ENCODE measurements around the gene TMEM11.

DNA sequence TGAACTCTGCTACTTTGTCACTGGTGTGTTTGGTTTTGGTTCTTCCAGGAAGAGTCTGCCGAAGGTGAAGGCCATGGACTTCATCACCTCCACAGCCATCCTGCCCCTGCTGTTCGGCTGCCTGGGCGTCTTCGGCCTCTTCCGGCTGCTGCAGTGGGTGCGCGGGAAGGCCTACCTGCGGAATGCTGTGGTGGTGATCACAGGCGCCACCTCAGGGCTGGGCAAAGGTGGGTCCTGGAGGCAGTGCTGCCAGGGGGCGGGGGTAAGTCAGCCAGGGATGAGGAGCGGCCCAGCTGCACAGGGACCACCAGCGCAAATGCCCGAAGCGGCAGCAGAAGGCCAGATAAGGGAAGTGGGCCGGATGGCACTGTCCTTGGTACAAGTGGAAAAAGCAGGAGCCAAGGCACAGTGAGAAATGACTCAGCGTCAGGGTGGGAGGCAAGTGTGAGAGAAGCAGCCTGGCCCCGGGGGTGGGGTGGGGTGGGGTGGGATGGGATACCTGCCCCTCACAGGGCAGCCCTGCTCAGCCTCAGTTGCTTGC is 41.9 kb downstream of the TMEM11 start:
- no peak for TF ChIP-seq GABPA (IDR thresholded peaks at IDR 0.05; ENCODE audit: low read depth)
- TF ChIP-seq, protein P1, sequence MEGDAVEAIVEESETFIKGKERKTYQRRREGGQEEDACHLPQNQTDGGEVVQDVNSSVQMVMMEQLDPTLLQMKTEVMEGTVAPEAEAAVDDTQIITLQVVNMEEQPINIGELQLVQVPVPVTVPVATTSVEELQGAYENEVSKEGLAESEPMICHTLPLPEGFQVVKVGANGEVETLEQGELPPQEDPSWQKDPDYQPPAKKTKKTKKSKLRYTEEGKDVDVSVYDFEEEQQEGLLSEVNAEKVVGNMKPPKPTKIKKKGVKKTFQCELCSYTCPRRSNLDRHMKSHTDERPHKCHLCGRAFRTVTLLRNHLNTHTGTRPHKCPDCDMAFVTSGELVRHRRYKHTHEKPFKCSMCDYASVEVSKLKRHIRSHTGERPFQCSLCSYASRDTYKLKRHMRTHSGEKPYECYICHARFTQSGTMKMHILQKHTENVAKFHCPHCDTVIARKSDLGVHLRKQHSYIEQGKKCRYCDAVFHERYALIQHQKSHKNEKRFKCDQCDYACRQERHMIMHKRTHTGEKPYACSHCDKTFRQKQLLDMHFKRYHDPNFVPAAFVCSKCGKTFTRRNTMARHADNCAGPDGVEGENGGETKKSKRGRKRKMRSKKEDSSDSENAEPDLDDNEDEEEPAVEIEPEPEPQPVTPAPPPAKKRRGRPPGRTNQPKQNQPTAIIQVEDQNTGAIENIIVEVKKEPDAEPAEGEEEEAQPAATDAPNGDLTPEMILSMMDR (IDR thresholded peaks at IDR 0.05; ENCODE audit: insufficient read depth, low read length): no peak
